ENCODE results near the gene ACSM6. TPM values are rescaled to one million over a fixed set of nuclear protein-coding genes. Genes with fewer than 3 reads are reported as not detected.
"Not testable (repeated sequence)": the region's sequence is repeated elsewhere in the genome, so short reads cannot be mapped to it uniquely, and the experiment has no call there.

Gene ACSM6
- total and polyA plus RNA-seq, 5 donors from 2014 or later, result not detected

- Mint-ChIP-seq H3K36me3 (peaks cover 3% of the 10 kb centered on the region), H3K27me3 (peaks cover 24% of the 10 kb centered on the region), H3K9me3 (peaks cover 0 to 4% (median 0%) of the 10 kb centered on the region in 7 donors), H3K4me3 (peak overlapping the region in 1 of 4 donors; percentile 18), H3K27ac (no peak overlapping the region), H3K4me1 (peaks cover 0 to 21% (median 7%) of the 10 kb centered on the region in 4 donors)
- Histone ChIP-seq H3K27me3 (ENCODE audit: control insufficient read depth, insufficient read depth, low read length) (peaks cover 4% of the 10 kb centered on the region), H3K9me3 (ENCODE audit: control insufficient read depth in 2 of 2, low read length in 2 of 2) (no peaks in the 10 kb centered on the region), H3K27ac (ENCODE audit: insufficient read depth, low read length, poor library complexity, severe bottlenecking) (no peak overlapping the region), H3K4me3 (ENCODE audit: low read depth, low read length) (no peak overlapping the region), H3K4me1 (ENCODE audit: control insufficient read depth, insufficient read depth, low read length, poor library complexity, severe bottlenecking) (no peaks in the 10 kb centered on the region), H3K36me3 (ENCODE audit: control insufficient read depth, insufficient read depth, low read length) (no peaks in the 10 kb centered on the region)
- no peak for DNase-seq
- no peak for ATAC-seq (ENCODE audit: low read depth in 2 of 2)
Measured at GRCh38 chr10:95233377-95234034, 39.5 kb downstream of the ACSM6 start.

- Histone ChIP-seq H3K27me3 (ENCODE audit: control insufficient read depth, insufficient read depth, low read length) (no peaks in the 10 kb centered on the region), H3K27ac (ENCODE audit: insufficient read depth, low read length, poor library complexity, severe bottlenecking) (no peak overlapping the region), H3K9me3 (ENCODE audit: control insufficient read depth in 2 of 2, low read length in 2 of 2) (no peaks in the 10 kb centered on the region), H3K4me1 (ENCODE audit: control insufficient read depth, insufficient read depth, low read length, poor library complexity, severe bottlenecking) (no peaks in the 10 kb centered on the region), H3K4me3 (ENCODE audit: low read depth, low read length) (no peak overlapping the region), H3K36me3 (ENCODE audit: control insufficient read depth, insufficient read depth, low read length) (no peaks in the 10 kb centered on the region)
- H3K4me1 Mint-ChIP-seq, result peaks cover 0 to 20% (median 7%) of the 10 kb centered on the region in 4 donors
- H3K9me3 Mint-ChIP-seq, result peaks cover 0 to 4% (median 0%) of the 10 kb centered on the region in 7 donors
- H3K4me3 Mint-ChIP-seq, result no peak overlapping the region
- ATAC-seq (ENCODE audit: low read depth in 2 of 2), result no peak
- H3K27me3 Mint-ChIP-seq, result peaks cover 14% of the 10 kb centered on the region
- H3K36me3 Mint-ChIP-seq, result peaks cover 3% of the 10 kb centered on the region
- no peak overlapping the region for H3K27ac Mint-ChIP-seq
- no peak for DNase-seq
Measured at GRCh38 chr10:95234951-95235350, 40.9 kb downstream of the ACSM6 start.

GRCh38 chr10:95235676-95236067 is 41.6 kb downstream of the ACSM6 start:
- Mint-ChIP-seq H3K27ac (no peak overlapping the region), H3K27me3 (peaks cover 7% of the 10 kb centered on the region), H3K36me3 (peaks cover 3% of the 10 kb centered on the region), H3K9me3 (peaks cover 0 to 4% (median 0%) of the 10 kb centered on the region in 7 donors), H3K4me1 (peaks cover 0 to 13% (median 7%) of the 10 kb centered on the region in 4 donors), H3K4me3 (no peak overlapping the region)
- no peak overlapping the region for H3K27ac ChIP-seq (ENCODE audit: insufficient read depth, low read length, poor library complexity, severe bottlenecking)
- H3K9me3 ChIP-seq (ENCODE audit: control insufficient read depth in 2 of 2, low read length in 2 of 2), result no peaks in the 10 kb centered on the region
- H3K27me3 ChIP-seq (ENCODE audit: control insufficient read depth, insufficient read depth, low read length), result no peaks in the 10 kb centered on the region
- ATAC-seq (ENCODE audit: low read depth in 2 of 2) (no peak), DNase-seq (no peak)
- no peaks in the 10 kb centered on the region for H3K36me3 ChIP-seq (ENCODE audit: control insufficient read depth, insufficient read depth, low read length)
- no peak overlapping the region for H3K4me3 ChIP-seq (ENCODE audit: low read depth, low read length)
- no peaks in the 10 kb centered on the region for H3K4me1 ChIP-seq (ENCODE audit: control insufficient read depth, insufficient read depth, low read length, poor library complexity, severe bottlenecking)

GRCh38 chr10:95236068-95236903 is 42.2 kb downstream of the ACSM6 start:
- no peak overlapping the region for H3K27ac ChIP-seq (ENCODE audit: insufficient read depth, low read length, poor library complexity, severe bottlenecking)

GRCh38 chr10:95237376-95238170 is 43.5 kb downstream of the ACSM6 start:
- Mint-ChIP-seq H3K36me3 (no peaks in the 10 kb centered on the region), H3K9me3 (peaks cover 0 to 4% (median 0%) of the 10 kb centered on the region in 7 donors), H3K27me3 (peaks cover 4% of the 10 kb centered on the region), H3K4me3 (no peak overlapping the region), H3K27ac (no peak overlapping the region), H3K4me1 (peaks cover 0 to 6% (median 3%) of the 10 kb centered on the region in 4 donors)
- no peak for DNase-seq
- Histone ChIP-seq H3K27ac (ENCODE audit: insufficient read depth, low read length, poor library complexity, severe bottlenecking) (no peak overlapping the region), H3K9me3 (ENCODE audit: control insufficient read depth in 2 of 2, low read length in 2 of 2) (no peaks in the 10 kb centered on the region), H3K4me3 (ENCODE audit: low read depth, low read length) (no peak overlapping the region), H3K27me3 (ENCODE audit: control insufficient read depth, insufficient read depth, low read length) (no peaks in the 10 kb centered on the region), H3K4me1 (ENCODE audit: control insufficient read depth, insufficient read depth, low read length, poor library complexity, severe bottlenecking) (no peaks in the 10 kb centered on the region), H3K36me3 (ENCODE audit: control insufficient read depth, insufficient read depth, low read length) (no peaks in the 10 kb centered on the region)
- ATAC-seq (ENCODE audit: low read depth in 2 of 2), result no peak

More at GRCh38 chr10:95236068-95236903, 42.2 kb downstream of the ACSM6 start:
- ATAC-seq (ENCODE audit: low read depth in 2 of 2), result peak; percentile 39 to 44
- Histone ChIP-seq H3K9me3 (ENCODE audit: control insufficient read depth in 2 of 2, low read length in 2 of 2) (no peaks in the 10 kb centered on the region), H3K4me1 (ENCODE audit: control insufficient read depth, insufficient read depth, low read length, poor library complexity, severe bottlenecking) (no peaks in the 10 kb centered on the region), H3K4me3 (ENCODE audit: low read depth, low read length) (no peak overlapping the region), H3K27me3 (ENCODE audit: control insufficient read depth, insufficient read depth, low read length) (no peaks in the 10 kb centered on the region), H3K36me3 (ENCODE audit: control insufficient read depth, insufficient read depth, low read length) (no peaks in the 10 kb centered on the region)
- DNase-seq, result peak in 1 of 3 donors; percentile 60
- H3K27ac Mint-ChIP-seq, result peak overlapping the region in 1 of 3 donors; percentile 14
- peaks cover 0 to 4% (median 0%) of the 10 kb centered on the region in 7 donors for H3K9me3 Mint-ChIP-seq
- H3K4me1 Mint-ChIP-seq, result peaks cover 0 to 8% (median 4%) of the 10 kb centered on the region in 4 donors
- peaks cover 4% of the 10 kb centered on the region for H3K27me3 Mint-ChIP-seq
- H3K4me3 Mint-ChIP-seq, result no peak overlapping the region
- peaks cover under 1% of the 10 kb centered on the region for H3K36me3 Mint-ChIP-seq

- not testable (repeated sequence) for H3K36me3 Mint-ChIP-seq; H3K27me3 ChIP-seq (ENCODE audit: control insufficient read depth, insufficient read depth, low read length); DNase-seq; H3K27ac ChIP-seq (ENCODE audit: insufficient read depth, low read length, poor library complexity, severe bottlenecking); H3K27me3 Mint-ChIP-seq; H3K4me1 ChIP-seq (ENCODE audit: control insufficient read depth, insufficient read depth, low read length, poor library complexity, severe bottlenecking); H3K4me3 Mint-ChIP-seq; ATAC-seq (ENCODE audit: low read depth in 2 of 2); H3K9me3 Mint-ChIP-seq; H3K36me3 ChIP-seq (ENCODE audit: control insufficient read depth, insufficient read depth, low read length); H3K27ac Mint-ChIP-seq; H3K9me3 ChIP-seq (ENCODE audit: control insufficient read depth in 2 of 2, low read length in 2 of 2); H3K4me1 Mint-ChIP-seq; H3K4me3 ChIP-seq (ENCODE audit: low read depth, low read length)
Measured at GRCh38 chr10:95240096-95240495, 46.1 kb downstream of the ACSM6 start.

- ATAC-seq (ENCODE audit: low read depth in 2 of 2) (no peak), DNase-seq (no peak)
- Histone ChIP-seq H3K27ac (ENCODE audit: insufficient read depth, low read length, poor library complexity, severe bottlenecking) (no peak overlapping the region), H3K27me3 (ENCODE audit: control insufficient read depth, insufficient read depth, low read length) (no peaks in the 10 kb centered on the region), H3K9me3 (ENCODE audit: control insufficient read depth in 2 of 2, low read length in 2 of 2) (no peaks in the 10 kb centered on the region), H3K36me3 (ENCODE audit: control insufficient read depth, insufficient read depth, low read length) (no peaks in the 10 kb centered on the region), H3K4me1 (ENCODE audit: control insufficient read depth, insufficient read depth, low read length, poor library complexity, severe bottlenecking) (no peaks in the 10 kb centered on the region), H3K4me3 (ENCODE audit: low read depth, low read length) (no peak overlapping the region)
- Mint-ChIP-seq H3K9me3 (no peaks in the 10 kb centered on the region), H3K4me3 (no peak overlapping the region), H3K4me1 (peaks cover 0 to 6% (median 3%) of the 10 kb centered on the region in 4 donors), H3K27ac (no peak overlapping the region), H3K27me3 (peaks cover 10% of the 10 kb centered on the region), H3K36me3 (no peaks in the 10 kb centered on the region)
Measured at GRCh38 chr10:95240811-95241210, 46.8 kb downstream of the ACSM6 start.

Data from CD4-positive, CD25-positive, alpha-beta regulatory T cell (primary cell).